CD4-positive, alpha-beta T cell treated with Interleukin-6 for 4 hours (primary cell): ENCODE measurements around the gene FAM8A1.
"Not testable (repeated sequence)": the region's sequence is repeated elsewhere in the genome, so short reads cannot be mapped to it uniquely, and the experiment has no call there.

Source experiments
- DNase-seq: peaks from one replicate; pipeline ENCODE4 v3.0.0-alpha.2; 2020; ENCODE audit warnings: mixed read lengths

FAM8A1 gene

DNA sequence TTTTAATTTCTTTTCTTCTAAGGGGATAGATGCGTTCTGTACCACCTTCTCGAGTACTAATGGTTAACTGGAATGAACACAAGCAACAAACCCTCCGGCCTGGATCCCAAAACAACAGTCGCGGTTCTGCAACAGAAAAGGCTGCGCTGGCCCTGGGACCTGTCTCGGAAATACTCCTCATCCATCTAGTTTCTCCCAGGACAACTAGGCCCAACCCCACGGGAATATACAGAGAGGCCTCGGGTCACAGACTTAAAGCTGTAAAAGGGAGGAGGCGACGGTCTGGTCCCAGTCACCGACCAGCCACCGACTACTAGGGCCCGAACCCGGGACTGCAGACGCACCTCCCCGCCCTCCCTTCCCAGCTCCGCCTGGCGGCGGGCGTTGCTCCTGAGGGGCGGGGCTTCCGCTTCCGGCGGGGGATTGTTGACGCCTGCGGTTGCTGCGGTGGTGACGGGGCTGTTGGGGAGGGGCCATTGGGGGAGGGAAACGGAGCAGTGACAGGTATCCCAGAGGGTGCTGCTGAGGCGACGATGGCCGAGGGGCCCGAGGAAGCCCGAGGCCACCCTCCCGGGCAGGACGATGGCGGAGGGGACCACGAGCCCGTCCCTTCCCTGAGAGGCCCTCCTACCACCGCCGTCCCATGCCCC is at the start of gene FAM8A1:
FAM8A1 (plus strand) TSS at position 426 of the 650 bp plus-strand sequence; CDS start at position 534, 108 bp downstream.
- peak; percentile 98 for DNase-seq

GRCh38 chr6:17551383-17551958 is 48.6 kb upstream of the FAM8A1 start:
- DNase-seq, result no peak

- no peak for DNase-seq
These were observed 47.2 kb upstream of the FAM8A1 start for GRCh38 chr6:17552861-17553260.

- no peak for DNase-seq
These were observed 44.1 kb upstream of the FAM8A1 start for GRCh38 chr6:17556014-17556413.

DNA sequence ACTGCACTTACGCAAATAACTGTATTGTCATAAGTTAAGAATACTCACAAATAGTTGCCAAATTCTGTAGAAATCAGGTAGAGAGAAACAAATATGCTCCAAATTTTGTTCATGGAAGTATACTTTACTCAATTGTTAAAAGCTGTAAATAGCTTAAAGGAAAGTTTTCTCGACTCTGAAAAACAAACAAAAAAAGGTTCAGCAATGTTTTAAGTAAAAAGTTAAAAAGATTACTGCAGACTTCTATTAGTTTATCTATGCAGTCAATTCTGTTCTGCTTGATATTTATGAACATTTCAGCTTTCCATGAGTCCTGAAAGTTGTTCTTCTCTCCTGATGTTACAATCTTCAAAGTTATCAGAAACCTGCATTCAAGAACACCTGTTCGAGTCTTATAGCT is 37.5 kb upstream of the FAM8A1 start:
- no peak for DNase-seq

GRCh38 chr6:17565399-17565798 is 34.7 kb upstream of the FAM8A1 start:
- DNase-seq, result no peak

- no peak for DNase-seq
These were observed 25.1 kb upstream of the FAM8A1 start for GRCh38 chr6:17574866-17575560.

- DNase-seq, result no peak
These were observed 23.0 kb upstream of the FAM8A1 start for GRCh38 chr6:17577059-17577458.

- DNase-seq, result peak; percentile 30
These were observed 19.5 kb upstream of the FAM8A1 start for GRCh38 chr6:17580518-17581048.

DNA sequence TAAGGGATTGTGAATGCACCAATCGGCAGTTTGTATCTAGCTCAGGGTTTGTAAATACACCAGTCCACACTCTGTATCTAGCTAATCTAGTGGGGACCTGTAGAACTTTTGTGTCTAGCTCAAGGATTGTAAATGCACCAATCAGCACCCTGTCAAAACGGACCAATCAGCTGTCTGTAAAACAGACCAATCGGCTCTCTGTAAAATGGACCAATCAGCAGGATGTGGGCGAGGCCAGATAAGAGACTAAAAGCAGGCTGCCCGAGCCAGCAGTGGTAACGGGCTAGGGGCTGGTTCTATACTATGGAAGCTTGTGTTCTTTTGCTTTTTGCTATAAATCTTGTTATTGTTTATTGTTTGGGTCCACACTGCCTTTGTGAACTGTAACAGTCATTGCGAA is 18.8 kb upstream of the FAM8A1 start:
- DNase-seq, result not testable (repeated sequence)

GRCh38 chr6:17583811-17584210 is 16.3 kb upstream of the FAM8A1 start:
- DNase-seq, result no peak

GRCh38 chr6:17584241-17584803 is 15.8 kb upstream of the FAM8A1 start:
- peak; percentile 23 for DNase-seq

GRCh38 chr6:17585766-17586490 is 14.2 kb upstream of the FAM8A1 start:
- DNase-seq, result no peak

- DNase-seq, result not testable (repeated sequence)
These were observed 13.5 kb upstream of the FAM8A1 start for GRCh38 chr6:17586623-17587022.

DNA sequence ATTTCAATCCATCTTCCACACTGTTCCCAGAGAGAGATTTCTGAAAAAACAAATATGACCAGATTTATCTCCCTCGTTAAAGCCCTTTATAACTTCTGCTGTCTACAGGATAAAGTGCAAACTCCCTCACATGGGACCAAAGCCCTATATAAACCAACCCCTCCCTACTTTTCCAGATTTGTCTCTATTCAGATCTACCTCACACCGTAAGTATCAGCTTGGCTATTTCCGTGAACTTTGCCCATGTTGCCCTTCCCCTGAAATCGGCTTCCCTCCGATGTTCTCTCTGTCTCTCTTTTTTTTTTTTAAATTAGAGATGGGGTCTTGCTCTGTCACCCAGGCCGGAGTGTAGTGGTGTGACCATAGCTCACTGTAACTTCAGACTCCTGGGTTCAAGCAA is 12.1 kb upstream of the FAM8A1 start:
- DNase-seq, result no peak

GRCh38 chr6:17589406-17590096 is 10.6 kb upstream of the FAM8A1 start:
- DNase-seq, result peak; percentile 37

GRCh38 chr6:17591287-17591686 is 8.8 kb upstream of the FAM8A1 start:
- DNase-seq, result no peak

- no peak for DNase-seq
These were observed 6.9 kb upstream of the FAM8A1 start for GRCh38 chr6:17593246-17593645.

DNA sequence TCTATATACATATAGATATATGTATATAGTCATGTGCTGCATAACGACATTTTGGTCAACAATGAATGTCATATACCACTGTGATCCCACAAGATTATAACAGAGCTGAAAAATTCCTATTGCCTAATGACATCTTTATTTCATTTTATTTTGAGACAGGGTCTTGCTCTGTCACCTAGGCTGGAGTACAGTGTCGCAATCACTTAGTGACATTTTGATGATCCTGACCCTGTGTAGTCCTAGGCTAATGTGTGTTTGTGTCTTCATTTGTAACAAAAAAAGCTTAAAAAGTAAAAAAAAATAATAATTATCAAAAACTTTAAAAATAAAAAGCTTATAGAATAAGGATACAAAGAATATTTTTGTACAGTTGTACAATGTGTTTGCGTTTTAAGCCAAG is 4.0 kb upstream of the FAM8A1 start:
- DNase-seq, result no peak

DNA sequence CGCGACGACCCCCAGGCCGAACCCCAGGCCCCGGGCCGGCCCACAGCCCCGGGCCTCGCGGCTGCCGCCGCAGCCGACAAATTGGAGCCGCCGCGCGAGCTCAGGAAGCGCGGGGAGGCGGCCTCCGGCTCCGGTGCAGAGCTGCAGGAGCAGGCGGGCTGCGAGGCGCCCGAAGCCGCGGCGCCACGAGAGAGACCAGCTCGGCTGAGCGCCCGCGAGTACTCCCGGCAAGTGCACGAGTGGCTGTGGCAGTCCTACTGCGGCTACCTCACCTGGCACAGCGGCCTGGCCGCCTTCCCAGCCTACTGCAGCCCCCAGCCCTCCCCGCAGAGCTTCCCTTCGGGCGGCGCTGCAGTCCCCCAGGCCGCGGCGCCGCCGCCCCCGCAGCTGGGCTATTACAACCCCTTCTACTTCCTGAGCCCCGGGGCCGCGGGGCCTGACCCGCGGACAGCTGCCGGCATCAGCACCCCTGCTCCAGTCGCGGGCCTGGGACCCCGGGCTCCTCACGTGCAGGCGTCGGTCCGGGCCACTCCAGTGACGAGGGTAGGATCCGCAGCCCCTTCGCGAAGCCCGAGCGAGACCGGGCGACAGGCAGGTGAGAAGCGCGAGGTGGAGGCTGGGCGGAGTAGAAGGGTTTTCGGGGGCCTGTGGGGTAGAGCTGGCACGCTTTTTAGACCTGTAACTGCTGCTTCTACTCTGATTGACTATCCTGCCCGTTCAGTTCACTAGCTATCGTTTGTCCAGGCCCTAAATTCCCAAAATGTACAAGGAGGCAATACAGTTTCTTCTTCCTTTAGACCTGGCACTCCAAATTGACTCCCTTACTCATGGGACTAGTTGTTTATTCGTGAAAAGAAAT is 654 bp downstream of the FAM8A1 start:
- peak; percentile 63 for DNase-seq

DNA sequence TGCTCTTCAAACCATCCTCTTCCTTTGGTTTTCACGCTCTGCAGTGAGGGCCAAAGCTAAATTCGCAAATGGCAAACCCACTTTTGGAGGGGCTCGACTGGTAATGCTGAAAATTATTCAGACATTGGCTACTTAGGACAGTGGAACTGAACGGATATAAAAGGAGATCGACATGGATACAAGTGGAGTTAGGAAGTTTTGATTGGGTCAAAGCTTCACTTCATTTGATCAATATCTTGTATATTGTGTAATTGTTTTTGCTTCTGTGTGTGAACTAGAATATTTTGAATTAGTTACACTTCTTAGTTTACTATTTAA is 1.2 kb downstream of the FAM8A1 start:
- DNase-seq, result no peak
